ENCODE measurements around the gene BUD23. TPM values are rescaled to one million over a fixed set of nuclear protein-coding genes. Genes with fewer than 3 reads are reported as not detected.

Gene BUD23
- total and polyA plus RNA-seq, 9 of the 15 experiments (the other 6 are each of a cell fraction or from before 2014, with no cell fraction given) = 79.5 to 270 (median 150) TPM

DNA sequence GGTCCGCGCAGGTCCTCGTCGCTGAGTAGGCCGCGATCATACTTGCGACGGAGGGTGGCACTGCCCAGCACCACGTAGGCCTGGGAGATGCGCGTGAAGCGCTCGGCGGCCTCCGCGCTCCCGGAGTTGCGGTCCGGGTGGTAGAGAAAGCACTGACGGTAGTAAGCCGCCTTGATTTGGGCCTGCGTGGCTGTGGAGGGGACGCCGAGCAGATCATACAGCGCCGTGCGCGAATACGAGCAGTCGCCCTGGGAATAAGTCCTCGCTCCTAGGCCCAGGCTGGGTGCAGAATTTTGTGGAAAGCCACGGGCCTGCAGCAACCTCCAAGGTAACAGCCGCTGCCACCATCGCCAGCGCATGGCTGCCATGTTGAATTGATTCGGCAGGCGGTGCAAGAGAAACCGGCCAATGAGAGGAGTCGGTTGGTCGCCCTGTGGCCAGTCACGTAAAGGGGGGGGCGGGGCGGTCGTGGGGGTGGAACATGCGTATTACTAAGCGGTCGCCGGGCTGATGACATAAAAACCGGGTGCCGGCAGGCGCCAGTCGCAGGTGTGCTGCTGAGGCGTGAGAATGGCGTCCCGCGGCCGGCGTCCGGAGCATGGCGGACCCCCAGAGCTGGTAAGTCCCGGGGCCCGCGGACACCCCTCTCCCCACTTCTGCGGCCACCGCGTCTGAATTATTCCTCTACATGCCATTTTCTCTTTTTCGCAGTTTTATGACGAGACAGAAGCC is at the start of gene BUD23, which contains the start of gene DNAJC30 (continued):
- TF ChIP-seq, protein P1, sequence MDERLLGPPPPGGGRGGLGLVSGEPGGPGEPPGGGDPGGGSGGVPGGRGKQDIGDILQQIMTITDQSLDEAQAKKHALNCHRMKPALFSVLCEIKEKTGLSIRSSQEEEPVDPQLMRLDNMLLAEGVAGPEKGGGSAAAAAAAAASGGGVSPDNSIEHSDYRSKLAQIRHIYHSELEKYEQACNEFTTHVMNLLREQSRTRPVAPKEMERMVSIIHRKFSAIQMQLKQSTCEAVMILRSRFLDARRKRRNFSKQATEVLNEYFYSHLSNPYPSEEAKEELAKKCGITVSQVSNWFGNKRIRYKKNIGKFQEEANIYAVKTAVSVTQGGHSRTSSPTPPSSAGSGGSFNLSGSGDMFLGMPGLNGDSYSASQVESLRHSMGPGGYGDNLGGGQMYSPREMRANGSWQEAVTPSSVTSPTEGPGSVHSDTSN (CRISPR knock-in tag; IDR thresholded peaks at IDR 0.05; ENCODE audit: low read depth) = no peak
- TF ChIP-seq, protein P1 (tag; conservative IDR thresholded peaks at IDR 0.05; ENCODE audit: low read depth) = no peak
- no peak for TF ChIP-seq CBFA2T2 (conservative IDR thresholded peaks at IDR 0.05)
- no peak for TF ChIP-seq RBM14 (IDR thresholded peaks at IDR 0.05; ENCODE audit: borderline replicate concordance, insufficient read depth, low read depth, low read length)
- TF ChIP-seq ZNF3 (CRISPR knock-in tag; IDR thresholded peaks at IDR 0.05) = no peak
- TF ChIP-seq ZNF316 (IDR thresholded peaks at IDR 0.05) = no peak
- TF ChIP-seq, protein P2, sequence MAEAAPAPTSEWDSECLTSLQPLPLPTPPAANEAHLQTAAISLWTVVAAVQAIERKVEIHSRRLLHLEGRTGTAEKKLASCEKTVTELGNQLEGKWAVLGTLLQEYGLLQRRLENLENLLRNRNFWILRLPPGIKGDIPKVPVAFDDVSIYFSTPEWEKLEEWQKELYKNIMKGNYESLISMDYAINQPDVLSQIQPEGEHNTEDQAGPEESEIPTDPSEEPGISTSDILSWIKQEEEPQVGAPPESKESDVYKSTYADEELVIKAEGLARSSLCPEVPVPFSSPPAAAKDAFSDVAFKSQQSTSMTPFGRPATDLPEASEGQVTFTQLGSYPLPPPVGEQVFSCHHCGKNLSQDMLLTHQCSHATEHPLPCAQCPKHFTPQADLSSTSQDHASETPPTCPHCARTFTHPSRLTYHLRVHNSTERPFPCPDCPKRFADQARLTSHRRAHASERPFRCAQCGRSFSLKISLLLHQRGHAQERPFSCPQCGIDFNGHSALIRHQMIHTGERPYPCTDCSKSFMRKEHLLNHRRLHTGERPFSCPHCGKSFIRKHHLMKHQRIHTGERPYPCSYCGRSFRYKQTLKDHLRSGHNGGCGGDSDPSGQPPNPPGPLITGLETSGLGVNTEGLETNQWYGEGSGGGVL (CRISPR knock-in tag; IDR thresholded peaks at IDR 0.05) = no peak
- TF ChIP-seq KAT8 (IDR thresholded peaks at IDR 0.05; ENCODE audit: low read depth) = no peak
- no peak for TF ChIP-seq PTTG1 (tag; IDR thresholded peaks at IDR 0.05; ENCODE audit: low read depth)
- no peak for TF ChIP-seq TSC22D4 (tag; IDR thresholded peaks at IDR 0.05)
- TF ChIP-seq FOXJ2 (tag; IDR thresholded peaks at IDR 0.05) = no peak
- TF ChIP-seq, protein P3, sequence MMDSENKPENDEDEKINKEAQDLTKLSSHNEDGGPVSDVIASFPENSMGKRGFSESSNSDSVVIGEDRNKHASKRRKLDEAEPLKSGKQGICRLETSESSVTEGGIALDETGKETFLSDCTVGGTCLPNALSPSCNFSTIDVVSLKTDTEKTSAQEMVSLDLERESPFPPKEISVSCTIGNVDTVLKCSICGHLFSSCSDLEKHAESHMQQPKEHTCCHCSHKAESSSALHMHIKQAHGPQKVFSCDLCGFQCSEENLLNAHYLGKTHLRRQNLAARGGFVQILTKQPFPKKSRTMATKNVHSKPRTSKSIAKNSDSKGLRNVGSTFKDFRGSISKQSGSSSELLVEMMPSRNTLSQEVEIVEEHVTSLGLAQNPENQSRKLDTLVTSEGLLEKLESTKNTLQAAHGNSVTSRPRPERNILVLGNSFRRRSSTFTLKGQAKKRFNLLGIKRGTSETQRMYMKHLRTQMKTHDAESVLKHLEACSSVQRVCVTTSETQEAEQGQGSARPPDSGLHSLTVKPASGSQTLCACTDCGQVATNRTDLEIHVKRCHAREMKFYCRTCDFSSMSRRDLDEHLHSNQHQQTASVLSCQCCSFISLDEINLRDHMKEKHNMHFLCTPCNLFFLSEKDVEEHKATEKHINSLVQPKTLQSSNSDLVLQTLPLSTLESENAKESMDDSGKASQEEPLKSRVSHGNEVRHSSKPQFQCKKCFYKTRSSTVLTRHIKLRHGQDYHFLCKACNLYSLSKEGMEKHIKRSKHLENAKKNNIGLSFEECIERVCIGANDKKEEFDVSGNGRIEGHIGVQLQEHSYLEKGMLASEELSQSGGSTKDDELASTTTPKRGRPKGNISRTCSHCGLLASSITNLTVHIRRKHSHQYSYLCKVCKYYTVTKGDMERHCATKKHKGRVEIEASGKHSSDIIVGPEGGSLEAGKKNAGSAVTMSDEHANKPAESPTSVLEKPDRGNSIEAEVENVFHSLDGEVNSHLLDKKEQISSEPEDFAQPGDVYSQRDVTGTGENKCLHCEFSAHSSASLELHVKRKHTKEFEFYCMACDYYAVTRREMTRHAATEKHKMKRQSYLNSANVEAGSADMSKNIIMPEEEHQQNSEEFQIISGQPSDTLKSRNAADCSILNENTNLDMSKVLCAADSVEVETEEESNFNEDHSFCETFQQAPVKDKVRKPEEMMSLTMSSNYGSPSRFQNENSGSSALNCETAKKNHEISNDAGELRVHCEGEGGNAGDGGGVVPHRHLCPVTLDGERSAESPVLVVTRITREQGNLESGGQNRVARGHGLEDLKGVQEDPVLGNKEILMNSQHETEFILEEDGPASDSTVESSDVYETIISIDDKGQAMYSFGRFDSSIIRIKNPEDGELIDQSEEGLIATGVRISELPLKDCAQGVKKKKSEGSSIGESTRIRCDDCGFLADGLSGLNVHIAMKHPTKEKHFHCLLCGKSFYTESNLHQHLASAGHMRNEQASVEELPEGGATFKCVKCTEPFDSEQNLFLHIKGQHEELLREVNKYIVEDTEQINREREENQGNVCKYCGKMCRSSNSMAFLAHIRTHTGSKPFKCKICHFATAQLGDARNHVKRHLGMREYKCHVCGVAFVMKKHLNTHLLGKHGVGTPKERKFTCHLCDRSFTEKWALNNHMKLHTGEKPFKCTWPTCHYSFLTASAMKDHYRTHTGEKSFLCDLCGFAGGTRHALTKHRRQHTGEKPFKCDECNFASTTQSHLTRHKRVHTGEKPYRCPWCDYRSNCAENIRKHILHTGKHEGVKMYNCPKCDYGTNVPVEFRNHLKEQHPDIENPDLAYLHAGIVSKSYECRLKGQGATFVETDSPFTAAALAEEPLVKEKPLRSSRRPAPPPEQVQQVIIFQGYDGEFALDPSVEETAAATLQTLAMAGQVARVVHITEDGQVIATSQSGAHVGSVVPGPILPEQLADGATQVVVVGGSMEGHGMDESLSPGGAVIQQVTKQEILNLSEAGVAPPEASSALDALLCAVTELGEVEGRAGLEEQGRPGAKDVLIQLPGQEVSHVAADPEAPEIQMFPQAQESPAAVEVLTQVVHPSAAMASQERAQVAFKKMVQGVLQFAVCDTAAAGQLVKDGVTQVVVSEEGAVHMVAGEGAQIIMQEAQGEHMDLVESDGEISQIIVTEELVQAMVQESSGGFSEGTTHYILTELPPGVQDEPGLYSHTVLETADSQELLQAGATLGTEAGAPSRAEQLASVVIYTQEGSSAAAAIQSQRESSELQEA (IDR thresholded peaks at IDR 0.05; ENCODE audit: low read depth) = no peak
- TF ChIP-seq ZNF197 (CRISPR knock-in tag; IDR thresholded peaks at IDR 0.05; ENCODE audit: low read depth) = no peak
